GM21723 (cell line): ENCODE measurements around the gene ROBO3.

Experiments used
- ATAC-seq: cut with Tn5 transposase; IDR thresholded peaks from one replicate; pipeline ENCODE4 v1.9.1; 2021; ENCODE audit warnings: mild to moderate bottlenecking, moderate library complexity; ENCODE audit not compliant: unreplicated experiment

ROBO3 gene

GRCh38 chr11:124891373-124891861, 26.2 kb downstream of the ROBO3 start:
- ATAC-seq: no peak

- ATAC-seq: no peak
Observed at GRCh38 chr11:124892146-124892545, 26.9 kb downstream of the ROBO3 start.

- ATAC-seq: no peak
Observed at GRCh38 chr11:124892750-124893454, 27.7 kb downstream of the ROBO3 start.

GRCh38 chr11:124893781-124894401, 28.7 kb downstream of the ROBO3 start:
- ATAC-seq: no peak

- no peak for ATAC-seq
Observed at GRCh38 chr11:124894606-124895430, 29.6 kb downstream of the ROBO3 start.

- no peak for ATAC-seq
Observed at GRCh38 chr11:124895471-124895971, 30.3 kb downstream of the ROBO3 start.

- no peak for ATAC-seq
Observed at GRCh38 chr11:124896071-124896750, 31.0 kb downstream of the ROBO3 start.

- ATAC-seq: no peak
Observed at GRCh38 chr11:124896821-124897391, 31.7 kb downstream of the ROBO3 start.

GRCh38 chr11:124897674-124898262, 32.5 kb downstream of the ROBO3 start, which contains the start of gene ROBO4:
TSS of gene ROBO4 (minus strand) at chr11:124897865. CDS start at chr11:124897795, 70 bp downstream.
- no peak for ATAC-seq

- no peak for ATAC-seq
Observed at GRCh38 chr11:124898263-124898680, 33.0 kb downstream of the ROBO3 start.

- ATAC-seq: no peak
Observed at GRCh38 chr11:124898711-124899110, 33.5 kb downstream of the ROBO3 start.

- ATAC-seq: no peak
Observed at GRCh38 chr11:124899383-124900145, 34.3 kb downstream of the ROBO3 start.

- ATAC-seq: no peak
Observed at GRCh38 chr11:124900464-124900863, 35.2 kb downstream of the ROBO3 start.

- ATAC-seq: no peak
Observed at GRCh38 chr11:124902616-124903015, 37.4 kb downstream of the ROBO3 start.

- no peak for ATAC-seq
Observed at GRCh38 chr11:124915541-124916369, 50.5 kb downstream of the ROBO3 start.

- no peak for ATAC-seq
Observed at GRCh38 chr11:124916370-124916710, 51.1 kb downstream of the ROBO3 start.

- no peak for ATAC-seq
Observed at GRCh38 chr11:124917115-124917637, 51.9 kb downstream of the ROBO3 start.

- no peak for ATAC-seq
Observed at GRCh38 chr11:124918950-124919349, 53.7 kb downstream of the ROBO3 start, which contains the start of gene HEPN1. TSS of gene HEPN1 (plus strand) at chr11:124919250.
